Measurements from ENCODE around the gene CPNE4.

Gene CPNE4

DNA sequence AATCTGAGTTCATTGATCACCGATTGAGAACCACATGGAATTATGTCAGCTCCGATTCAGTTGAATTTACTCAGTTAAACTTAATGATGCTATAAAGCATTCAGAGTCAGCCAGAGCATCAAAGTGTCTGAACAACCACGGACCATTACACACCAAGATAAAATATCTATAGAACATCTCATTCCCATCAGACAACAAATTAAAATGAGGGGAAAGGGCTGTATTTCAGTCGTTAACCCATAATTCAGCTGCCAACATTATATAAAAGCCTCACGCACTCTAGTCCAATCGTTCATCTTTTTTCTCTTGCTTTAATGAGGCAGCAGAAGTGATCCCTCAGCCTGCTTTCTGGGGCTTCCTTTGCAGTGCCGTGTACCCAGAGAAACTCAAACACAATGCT lies 11.9 kb downstream of the CPNE4 start:
- in situ Hi-C loops (cut with MboI; ENCODE audit: low pct_unique_long_range_greater_than_20kb, low sequenced_read_pairs) = loop anchor here (25.0 kb wide), 3 partner anchors 111 to 986 kb away; partner anchors contain the start of genes ASTE1 and NEK11
- no peak for DNase-seq

DNA sequence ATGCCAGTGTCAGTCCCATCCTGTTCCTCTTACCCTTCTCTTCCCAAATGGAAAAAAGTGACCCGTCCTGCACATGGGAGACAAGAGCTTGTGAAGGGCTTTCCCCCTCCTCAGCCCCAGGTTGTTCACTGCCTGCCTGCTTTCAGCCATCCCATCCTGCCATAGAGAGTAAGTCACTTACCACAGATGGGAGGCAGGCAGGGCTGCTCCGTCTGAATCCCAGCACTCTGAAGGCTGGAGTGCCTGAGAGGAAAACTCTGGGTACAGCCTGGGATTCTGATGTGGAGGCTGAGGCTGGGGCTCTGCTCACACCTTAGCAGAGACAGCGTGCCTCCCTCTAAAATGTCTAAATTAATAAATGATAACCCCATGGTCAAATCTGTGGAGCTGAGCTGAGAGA lies 14.8 kb downstream of the CPNE4 start:
- DNase-seq = no peak
- in situ Hi-C loops (cut with MboI; ENCODE audit: low pct_unique_long_range_greater_than_20kb, low sequenced_read_pairs) = loop anchor here (25.0 kb wide), 3 partner anchors 108 to 983 kb away; partner anchors contain the start of genes ASTE1 and NEK11

DNA sequence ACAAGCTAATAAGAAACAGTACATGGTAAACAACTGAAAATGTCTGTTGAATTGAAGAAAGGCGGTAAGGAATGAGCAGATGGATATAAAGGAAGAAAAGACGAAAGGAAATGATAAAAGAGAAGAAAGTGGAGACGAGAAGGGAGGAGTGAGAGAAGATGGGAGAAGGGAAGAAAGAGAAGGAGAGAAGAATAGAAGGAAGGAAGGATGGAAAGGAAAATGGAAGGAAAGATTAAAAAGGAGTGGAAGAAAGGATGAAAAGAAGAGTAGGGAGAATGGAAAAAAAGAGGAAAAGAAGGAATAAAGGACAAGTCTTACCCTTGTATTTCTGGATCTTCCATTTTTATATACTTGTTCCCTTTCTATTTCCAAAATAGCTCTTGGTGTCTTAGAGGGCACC lies 17.7 kb downstream of the CPNE4 start:
- in situ Hi-C loops (cut with MboI; ENCODE audit: low pct_unique_long_range_greater_than_20kb, low sequenced_read_pairs) = loop anchor here (25.0 kb wide), 3 partner anchors 105 to 980 kb away; partner anchors contain the start of genes ASTE1 and NEK11
- no peak for DNase-seq

DNA sequence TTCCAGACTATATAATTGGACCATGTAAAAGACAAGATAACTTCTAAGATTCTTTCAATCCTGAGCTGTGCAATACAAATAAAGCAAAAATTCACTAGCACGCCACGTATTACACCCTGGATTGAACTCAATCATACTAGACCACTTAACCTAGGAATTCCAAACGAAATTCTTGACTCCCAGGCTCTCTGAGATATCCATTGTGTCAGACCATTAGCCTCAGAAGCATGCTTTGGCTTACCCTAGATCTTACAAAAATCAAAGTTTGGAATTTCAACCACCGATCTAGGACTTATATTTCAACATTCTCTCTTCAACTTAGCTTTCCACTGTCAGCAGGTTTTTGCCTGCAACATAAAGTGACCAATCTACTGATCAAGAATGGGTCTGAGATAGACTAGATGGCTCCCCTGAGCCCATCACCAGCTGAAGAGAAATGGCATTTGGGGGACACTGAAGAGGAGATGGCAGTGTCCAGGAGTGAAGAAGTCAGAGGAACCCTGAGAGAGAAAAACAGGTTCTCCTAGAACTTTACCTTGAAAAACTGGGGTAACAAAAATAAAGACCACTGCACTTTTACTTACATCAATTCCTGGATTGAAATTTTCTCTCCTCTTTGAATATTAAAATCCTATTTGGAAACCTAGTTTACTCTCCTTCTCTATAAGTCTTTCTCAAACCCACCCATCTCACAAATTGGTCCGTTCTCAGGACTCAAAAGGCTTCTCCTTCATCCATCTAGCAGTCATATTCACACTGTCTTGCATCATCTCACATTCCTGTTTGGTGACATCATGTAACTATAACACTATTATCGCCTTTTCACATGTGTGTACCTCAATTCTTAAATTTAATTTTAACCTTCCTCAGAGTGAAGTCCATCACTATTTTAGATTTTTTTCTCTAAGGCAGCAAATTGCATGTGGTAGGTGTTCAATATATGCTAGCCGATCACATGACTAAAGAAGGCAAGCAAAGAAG lies 18.5 kb downstream of the CPNE4 start:
- in situ Hi-C loops (cut with MboI; ENCODE audit: low pct_unique_long_range_greater_than_20kb, low sequenced_read_pairs) = loop anchor here (25.0 kb wide), 3 partner anchors 104 to 979 kb away; partner anchors contain the start of genes ASTE1 and NEK11
- DNase-seq = no peak

DNA sequence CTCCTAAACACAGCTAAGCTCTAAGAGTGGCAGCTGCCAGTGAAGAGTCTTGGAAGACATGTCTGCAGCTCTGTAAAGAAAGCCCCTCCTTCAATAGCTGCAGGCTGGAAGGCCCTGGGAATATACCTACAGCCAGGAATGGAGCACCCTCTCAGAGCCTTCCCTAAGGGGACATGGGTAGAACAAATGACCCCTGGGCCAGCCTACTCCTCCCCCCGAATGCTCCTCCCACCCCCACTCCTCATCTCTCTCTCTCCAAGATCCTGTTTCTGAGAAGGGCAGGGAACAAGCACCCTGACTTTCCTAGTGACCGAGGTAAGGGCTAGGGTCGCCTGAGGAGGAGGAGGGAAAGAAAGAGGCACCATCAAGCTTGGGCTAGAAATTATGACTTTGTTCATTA lies 20.7 kb downstream of the CPNE4 start:
- in situ Hi-C loops (cut with MboI; ENCODE audit: low pct_unique_long_range_greater_than_20kb, low sequenced_read_pairs) = loop anchor here (25.0 kb wide), 3 partner anchors 102 to 977 kb away; partner anchors contain the start of genes ASTE1 and NEK11

DNA sequence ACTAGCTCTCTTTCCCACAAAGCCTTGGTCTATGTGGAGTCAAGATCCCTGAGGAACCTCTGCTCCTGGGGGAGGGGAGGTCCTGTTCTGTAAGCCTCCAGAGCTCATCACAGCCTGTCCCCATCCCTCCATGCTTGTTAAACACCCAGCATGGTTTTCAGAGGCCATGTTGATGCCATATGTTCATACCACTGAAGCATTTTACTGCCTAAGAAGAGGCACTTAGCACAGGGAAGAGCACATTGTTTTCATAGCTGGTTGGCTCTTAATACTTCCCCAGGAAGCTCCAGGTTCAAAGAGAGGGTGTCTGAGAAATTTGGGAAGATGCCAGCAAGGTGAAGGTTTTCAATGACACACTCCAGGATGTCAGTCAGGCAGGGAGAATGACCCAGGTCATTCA lies 25.6 kb downstream of the CPNE4 start:
- DNase-seq = no peak
- in situ Hi-C loops (cut with MboI; ENCODE audit: low pct_unique_long_range_greater_than_20kb, low sequenced_read_pairs) = loop anchor here (25.0 kb wide), 3 partner anchors 97 to 972 kb away; partner anchors contain the start of genes ASTE1 and NEK11

More for the DNA sequence above, 20.7 kb downstream of the CPNE4 start:
- no peak for DNase-seq

DNA sequence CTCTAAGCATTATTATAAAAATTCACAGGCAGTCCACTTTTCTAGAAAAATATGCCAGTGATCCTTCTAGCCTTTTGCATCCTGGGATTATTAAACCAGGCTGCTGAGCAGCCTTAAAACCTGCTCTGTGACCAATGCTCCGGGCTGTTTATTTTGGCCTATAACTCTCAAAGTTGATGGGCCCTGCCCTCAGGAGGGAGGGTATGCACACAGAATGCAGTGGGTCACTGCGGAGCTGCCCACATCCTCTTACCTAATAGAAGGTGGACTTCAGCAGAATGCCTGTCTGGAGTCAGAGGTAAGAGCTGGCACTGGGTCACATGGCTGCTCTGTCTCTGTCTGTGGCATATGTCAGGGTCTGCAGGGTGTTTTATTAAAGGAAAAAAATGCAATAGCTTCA lies 26.0 kb downstream of the CPNE4 start:
- no peak for DNase-seq
- in situ Hi-C loops (cut with MboI; ENCODE audit: low pct_unique_long_range_greater_than_20kb, low sequenced_read_pairs) = loop anchor here (25.0 kb wide), 3 partner anchors 97 to 972 kb away; partner anchors contain the start of genes ASTE1 and NEK11

DNA sequence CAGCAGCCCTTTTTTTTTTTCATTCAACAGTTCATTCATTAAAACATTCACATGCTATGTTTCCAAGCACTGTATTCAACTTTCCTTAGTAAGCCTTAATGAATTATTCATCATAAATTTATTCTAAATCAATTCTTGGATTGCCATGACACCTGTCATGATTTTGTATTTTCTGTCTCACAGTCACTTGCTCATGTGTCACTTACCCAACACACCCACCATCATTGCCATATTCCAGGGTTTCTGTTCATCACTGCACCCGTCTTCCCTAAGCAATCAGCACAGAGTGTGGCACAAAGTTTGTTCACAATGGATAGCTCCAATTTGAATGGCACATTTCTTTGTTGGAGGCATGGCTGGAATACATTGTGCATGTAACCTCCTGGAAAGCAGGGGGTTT lies 27.2 kb downstream of the CPNE4 start:
- in situ Hi-C loops (cut with MboI; ENCODE audit: low pct_unique_long_range_greater_than_20kb, low sequenced_read_pairs) = loop anchor here (25.0 kb wide), 3 partner anchors 95 to 970 kb away; partner anchors contain the start of genes ASTE1 and NEK11
- no peak for DNase-seq

DNA sequence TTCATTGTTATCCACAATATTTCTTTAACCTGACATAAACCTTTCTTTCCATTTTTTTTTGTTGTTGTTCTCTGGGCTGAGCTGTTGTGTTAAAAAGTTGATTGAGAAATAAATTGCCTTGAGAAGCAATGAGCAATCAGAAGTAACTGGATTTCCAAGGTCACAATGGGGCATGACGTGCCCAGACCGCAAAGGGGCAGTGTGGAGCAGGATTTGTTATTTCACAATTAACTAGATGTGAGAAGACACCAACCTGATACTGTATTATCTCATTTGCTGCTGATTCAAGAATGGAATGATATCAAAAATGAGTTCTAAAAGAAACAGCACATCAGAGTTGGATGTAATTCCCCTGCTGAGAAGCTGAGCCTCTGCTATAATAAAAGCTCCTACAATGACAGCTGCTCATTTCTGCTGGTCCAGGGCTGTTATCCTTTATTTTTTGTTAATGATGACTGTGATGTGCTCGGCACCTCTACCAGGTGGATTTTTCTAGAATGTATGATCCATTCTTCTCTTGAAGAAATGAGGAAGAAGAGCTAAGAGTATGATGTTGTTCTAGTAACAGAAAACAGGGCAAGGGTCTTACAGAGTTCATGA lies 28.1 kb downstream of the CPNE4 start:
- in situ Hi-C loops (cut with MboI; ENCODE audit: low pct_unique_long_range_greater_than_20kb, low sequenced_read_pairs) = loop anchor here (25.0 kb wide), 3 partner anchors 94 to 969 kb away; partner anchors contain the start of genes ASTE1 and NEK11
- peak; percentile 31 for DNase-seq

DNA sequence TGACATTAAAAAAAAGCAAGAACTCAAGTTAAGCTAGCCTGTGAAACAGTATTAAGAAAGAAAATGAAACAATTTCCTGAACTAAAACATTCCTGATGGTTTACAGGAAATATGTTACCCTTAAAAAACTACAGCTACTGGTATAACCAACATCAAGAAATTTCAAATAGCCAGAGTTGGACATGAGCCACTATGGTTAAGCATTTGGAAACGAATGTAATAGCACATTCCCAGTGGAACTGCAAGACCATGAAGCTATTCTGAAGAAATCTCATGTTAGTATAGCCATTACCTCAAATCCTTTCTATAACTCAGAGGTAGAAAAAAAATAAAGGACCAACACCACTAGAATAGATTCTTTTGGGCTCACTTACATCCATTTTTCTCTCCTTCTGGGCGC lies 30.2 kb downstream of the CPNE4 start:
- no peak for DNase-seq
- in situ Hi-C loops (cut with MboI; ENCODE audit: low pct_unique_long_range_greater_than_20kb, low sequenced_read_pairs) = loop anchor here (25.0 kb wide), 3 partner anchors 92 to 967 kb away; partner anchors contain the start of genes ASTE1 and NEK11

DNA sequence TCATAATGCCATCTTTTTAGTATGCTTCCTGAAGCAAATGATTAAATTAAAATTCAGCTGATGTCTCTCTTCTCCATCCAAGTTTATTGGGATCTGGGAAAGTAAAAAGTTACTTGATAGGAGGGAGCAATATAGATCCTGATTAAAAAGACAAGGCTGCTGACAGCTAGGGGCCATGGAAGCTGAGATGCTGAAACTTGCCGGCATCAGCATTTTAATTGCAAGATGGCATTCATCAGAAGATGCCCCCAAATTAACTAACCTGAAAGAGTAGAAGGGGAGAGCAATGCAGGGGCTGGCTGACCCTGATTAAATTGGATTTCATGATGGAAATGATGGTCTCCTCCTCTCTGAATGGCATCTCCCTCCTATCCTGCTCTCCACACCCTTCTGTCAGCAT lies 31.1 kb downstream of the CPNE4 start:
- in situ Hi-C loops (cut with MboI; ENCODE audit: low pct_unique_long_range_greater_than_20kb, low sequenced_read_pairs) = loop anchor here (25.0 kb wide), 3 partner anchors 91 to 966 kb away; partner anchors contain the start of genes ASTE1 and NEK11
- no peak for DNase-seq

DNA sequence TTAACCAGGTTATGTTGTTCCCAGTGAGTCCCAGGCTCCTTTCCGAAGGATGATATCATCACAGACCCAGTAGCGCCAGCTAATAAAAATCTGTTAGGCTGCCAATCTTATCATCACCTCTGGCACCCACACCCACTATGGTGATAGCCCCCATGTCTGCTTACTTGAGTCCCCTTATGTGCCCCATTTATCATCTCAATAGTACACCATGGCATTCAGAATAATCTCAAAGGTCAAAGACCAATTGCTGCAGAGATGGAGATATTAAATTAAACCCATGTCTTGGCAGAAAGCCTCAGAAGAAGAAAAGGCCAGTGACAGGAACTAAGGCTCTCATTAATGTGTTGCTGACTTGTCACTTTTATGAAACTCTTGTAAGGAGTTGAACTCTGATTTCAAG lies 32.8 kb downstream of the CPNE4 start:
- in situ Hi-C loops (cut with MboI; ENCODE audit: low pct_unique_long_range_greater_than_20kb, low sequenced_read_pairs) = loop anchor here (25.0 kb wide), 3 partner anchors 90 to 965 kb away; partner anchors contain the start of genes ASTE1 and NEK11
- DNase-seq = no peak

DNA sequence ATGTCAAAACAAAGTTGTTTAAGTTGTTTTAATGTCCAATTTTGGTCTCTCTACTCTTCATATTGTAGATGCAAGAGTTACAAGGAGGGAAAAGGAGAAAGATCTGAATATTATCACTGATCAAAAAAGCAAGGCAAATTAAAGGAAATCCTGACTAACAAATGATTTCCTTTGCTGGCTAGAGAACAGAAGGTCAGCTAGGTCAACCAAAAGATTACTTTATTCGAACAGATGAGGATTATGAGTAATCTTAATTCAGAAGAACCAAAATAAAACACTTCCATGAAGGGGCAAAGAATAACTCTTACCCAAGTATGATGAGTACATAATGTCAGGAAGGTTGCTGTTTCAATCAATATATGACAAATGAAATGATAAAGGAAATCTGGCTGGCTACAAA lies 33.8 kb downstream of the CPNE4 start:
- in situ Hi-C loops (cut with MboI; ENCODE audit: low pct_unique_long_range_greater_than_20kb, low sequenced_read_pairs) = loop anchor here (25.0 kb wide), 3 partner anchors 89 to 964 kb away; partner anchors contain the start of genes ASTE1 and NEK11
- DNase-seq = no peak

DNA sequence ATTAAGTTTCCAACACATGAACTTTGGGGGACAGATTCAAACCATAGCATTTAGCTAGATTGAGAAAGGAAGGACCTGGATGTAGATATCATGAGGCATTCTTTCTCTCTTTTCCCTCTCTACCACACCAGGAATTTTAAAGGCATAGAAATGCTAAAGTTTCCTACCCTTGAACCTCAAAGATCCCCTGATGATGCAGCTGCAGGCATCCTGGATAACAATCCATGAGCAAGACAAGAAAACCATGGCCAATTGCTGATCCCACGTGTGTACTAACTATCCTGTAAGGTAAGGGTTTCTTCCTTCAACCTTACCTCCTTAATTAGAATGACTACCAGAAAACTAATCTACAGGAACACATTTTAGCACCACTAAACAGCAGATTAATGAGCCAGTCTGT lies 36.8 kb downstream of the CPNE4 start:
- in situ Hi-C loops (cut with MboI; ENCODE audit: low pct_unique_long_range_greater_than_20kb, low sequenced_read_pairs) = no loop called here
- no peak for DNase-seq

DNA sequence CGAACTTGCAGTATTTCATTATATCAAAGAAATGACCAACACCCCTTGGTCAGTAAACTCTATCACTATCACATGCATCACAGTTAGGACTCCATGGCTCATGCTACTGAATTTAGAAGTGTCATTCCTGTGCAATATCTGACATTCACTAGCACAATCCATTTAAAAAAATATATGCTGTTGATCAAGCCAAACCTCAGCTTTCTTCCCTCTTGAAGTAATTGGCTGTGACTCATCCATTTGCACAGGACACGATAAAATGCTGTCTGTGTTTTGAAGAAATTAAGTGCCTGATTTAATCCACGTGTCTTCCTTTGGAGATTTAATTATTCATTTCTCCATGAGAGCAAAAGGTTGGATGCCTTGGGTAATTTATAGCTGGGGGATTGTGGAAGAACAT lies 38.9 kb downstream of the CPNE4 start:
- DNase-seq = no peak
- in situ Hi-C loops (cut with MboI; ENCODE audit: low pct_unique_long_range_greater_than_20kb, low sequenced_read_pairs) = no loop called here

DNA sequence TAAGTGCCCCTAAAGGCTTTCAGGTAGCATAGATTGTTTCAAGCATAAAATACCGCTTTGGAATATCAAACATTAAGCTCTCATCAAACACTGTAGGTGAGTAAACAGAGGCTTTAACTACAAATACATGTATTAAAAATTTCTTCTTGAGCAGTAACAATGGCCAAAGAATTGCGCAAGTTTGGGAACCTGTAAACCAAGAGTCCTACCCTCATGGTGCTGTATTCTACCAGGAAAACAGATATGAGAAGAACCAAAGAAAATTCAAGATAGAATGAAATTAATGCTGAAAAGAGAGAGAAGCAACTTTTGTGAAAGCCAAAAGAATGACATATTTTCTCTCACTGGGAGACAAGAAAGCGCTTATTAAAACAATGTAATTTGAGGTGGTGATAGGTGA lies 45.5 kb downstream of the CPNE4 start:
- DNase-seq = no peak
- in situ Hi-C loops (cut with MboI; ENCODE audit: low pct_unique_long_range_greater_than_20kb, low sequenced_read_pairs) = no loop called here

DNA sequence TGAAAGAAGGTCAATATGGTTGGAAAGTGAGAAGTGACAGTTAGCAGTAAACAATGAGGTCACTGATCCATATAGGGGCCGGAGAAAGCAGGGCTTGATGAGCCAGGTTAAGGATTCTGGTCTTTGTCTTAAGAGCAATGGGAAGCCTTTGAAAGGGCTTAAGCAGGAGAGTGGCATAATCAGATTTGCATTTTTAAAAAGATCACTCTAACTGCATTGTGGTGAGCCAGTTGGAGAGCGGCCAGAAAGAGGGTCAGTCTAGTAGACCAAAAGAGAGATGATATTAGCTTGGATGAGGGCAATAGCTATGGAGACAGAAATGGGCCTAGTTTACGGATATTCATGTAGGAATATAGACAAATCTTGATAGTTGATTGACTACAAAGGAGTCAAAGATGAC lies 46.6 kb downstream of the CPNE4 start:
- in situ Hi-C loops (cut with MboI; ENCODE audit: low pct_unique_long_range_greater_than_20kb, low sequenced_read_pairs) = no loop called here
- DNase-seq = no peak

DNA sequence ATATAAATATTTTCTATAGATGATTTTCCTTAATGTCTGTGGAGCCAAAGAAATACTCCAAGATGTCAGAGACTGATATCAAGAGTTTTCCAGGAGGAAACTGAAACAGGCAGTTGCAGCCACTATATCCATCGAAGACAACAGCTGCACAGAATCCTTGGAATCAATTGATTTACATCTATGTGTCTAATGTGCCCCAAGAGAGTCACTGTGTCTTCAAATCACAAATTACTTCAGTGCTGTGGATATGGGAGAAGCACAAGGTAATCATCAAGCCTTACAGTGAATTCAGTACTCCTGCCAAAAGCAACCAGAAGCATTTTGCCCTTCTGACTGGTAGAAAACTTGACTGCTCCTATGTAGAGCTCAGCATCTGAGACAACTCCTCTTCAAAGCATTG lies 51.1 kb downstream of the CPNE4 start:
- in situ Hi-C loops (cut with MboI; ENCODE audit: low pct_unique_long_range_greater_than_20kb, low sequenced_read_pairs) = no loop called here

DNA sequence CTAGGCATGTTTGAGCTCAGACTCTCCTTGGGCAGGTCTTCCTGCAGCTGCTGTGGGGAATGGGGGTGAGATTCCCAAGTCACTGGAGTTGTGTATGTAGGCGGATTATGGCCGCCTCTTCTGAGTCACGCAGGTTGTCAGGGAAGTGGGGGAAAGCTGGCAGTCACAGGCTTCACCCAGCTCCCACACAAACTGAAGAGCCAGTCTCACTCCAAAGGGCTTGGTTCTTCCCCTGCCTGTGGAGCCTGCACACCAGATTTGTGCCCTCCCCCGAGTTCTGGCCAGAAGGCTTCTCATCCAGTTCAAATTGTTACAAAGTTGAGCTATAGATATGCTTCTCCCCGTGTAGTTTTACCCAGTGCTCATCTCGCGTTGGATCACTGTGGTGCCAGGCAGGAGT lies 53.5 kb downstream of the CPNE4 start:
- DNase-seq = no peak
- in situ Hi-C loops (cut with MboI; ENCODE audit: low pct_unique_long_range_greater_than_20kb, low sequenced_read_pairs) = no loop called here

More for the DNA sequence above, 51.1 kb downstream of the CPNE4 start:
- no peak for DNase-seq
